Epithelial cell of proximal tubule (primary cell): ENCODE data around the gene TNFSF15. TPM values are rescaled to one million over a fixed set of nuclear protein-coding genes. Genes with fewer than 3 reads are reported as not detected.

Source experiments
- DNase-seq: peaks from one replicate; pipeline ENCODE4 v3.0.0-alpha.2; 2011; ENCODE audit warnings: low read depth
- H3K4me3 ChIP-seq: 2 replicates; pipeline ENCODE4 v1.5.1; 2011; ENCODE audit warnings: low read depth, mild to moderate bottlenecking, low read length
- CTCF ChIP-seq: conservative IDR thresholded peaks from 2 replicates; pipeline ENCODE4 v1.5.1; 2012; ENCODE audit warnings: low read depth, mild to moderate bottlenecking, low read length
- total RNA-seq: library from RNA; depleted of rRNA; stranded (reverse); fragments of >200 nt; gene quantifications from 2 replicates; pipeline ENCODE4 v1.2.3, GENCODE V29; 2015

Gene TNFSF15
- total RNA-seq, 1 donor from 2014 or later: 0.81 TPM

- TF ChIP-seq CTCF: no peak
- no peak for DNase-seq
- H3K4me3 ChIP-seq: no peak overlapping the region
Measured at GRCh38 chr9:114803479-114804265, 2.2 kb downstream of the TNFSF15 start.

DNA sequence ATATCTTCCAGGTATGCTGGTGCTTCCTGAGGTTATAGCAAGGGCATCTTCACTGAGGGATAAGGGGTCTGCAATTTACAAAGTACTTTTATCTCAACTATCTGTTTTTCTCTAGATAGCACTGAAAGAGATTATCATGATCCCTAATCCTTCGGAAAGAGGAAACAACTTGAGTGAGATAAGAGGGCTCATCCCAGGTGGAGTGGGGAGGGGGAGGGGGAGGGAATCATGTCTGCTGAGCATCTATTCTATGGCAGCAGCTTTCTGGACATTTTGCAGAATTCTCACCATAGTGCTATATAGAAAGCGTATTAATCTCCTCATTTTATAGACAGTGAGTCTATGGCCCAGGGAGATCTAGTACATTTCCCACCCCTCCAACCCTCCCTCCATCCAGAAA is 5.9 kb downstream of the TNFSF15 start:
- no peak for TF ChIP-seq CTCF
- no peak overlapping the region for H3K4me3 ChIP-seq
- DNase-seq: no peak

DNA sequence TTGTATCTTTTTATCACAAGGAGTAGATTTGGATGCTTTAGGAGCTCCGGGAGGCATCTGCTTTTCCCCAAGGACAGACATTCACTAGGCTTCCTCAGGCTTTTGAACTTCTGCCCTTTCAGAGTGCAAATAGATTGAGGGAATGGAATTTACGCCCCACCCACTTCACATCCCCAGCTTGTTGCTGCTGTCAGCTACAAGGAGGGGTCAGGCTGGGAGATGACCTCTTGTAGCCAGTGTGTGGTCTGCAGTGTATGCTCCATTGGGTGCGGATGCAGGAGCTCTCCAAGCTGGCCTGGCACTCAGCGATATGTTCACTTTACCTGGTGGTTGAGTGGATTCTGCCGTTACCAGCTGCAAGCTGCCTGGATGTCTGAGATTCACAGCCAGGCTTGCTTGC is 6.4 kb downstream of the TNFSF15 start:
- DNase-seq: no peak
- no peak overlapping the region for H3K4me3 ChIP-seq
- TF ChIP-seq CTCF: no peak

DNA sequence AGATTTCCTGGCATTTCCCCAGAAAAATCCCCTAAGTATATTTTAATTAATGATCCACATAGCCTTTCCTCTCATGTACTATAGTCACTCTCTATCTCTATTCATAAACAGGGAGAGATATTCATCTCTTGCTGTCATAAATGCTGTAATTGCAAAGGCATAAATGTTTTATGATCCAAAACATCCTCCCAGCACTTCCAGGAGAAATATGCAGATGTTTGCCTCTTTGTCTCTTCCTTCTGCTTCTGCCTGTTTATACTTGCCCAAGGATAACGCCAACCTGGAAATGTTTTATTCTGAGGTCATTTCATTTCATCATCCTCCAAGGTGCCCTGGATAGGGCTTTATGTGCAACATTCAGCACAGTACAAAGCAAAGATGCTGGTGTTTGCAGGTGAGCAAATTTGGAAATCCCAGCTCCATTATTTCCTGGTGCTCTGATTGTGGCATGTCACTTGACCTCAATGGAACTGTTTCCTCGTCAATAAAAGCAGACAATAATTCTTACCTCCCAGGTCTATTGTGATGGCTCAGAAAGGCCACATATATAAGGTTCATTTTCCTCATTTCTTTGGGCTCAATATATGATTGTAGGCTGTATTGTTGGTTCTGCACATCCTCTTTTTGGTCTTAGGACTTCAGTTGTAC is 6.9 kb downstream of the TNFSF15 start:
- no peak for DNase-seq
- no peak for TF ChIP-seq CTCF
- H3K4me3 ChIP-seq: no peak overlapping the region

- DNase-seq: no peak
- H3K4me3 ChIP-seq: no peak overlapping the region
- TF ChIP-seq CTCF: no peak
Measured at GRCh38 chr9:114798101-114798500, 7.7 kb downstream of the TNFSF15 start.

DNA sequence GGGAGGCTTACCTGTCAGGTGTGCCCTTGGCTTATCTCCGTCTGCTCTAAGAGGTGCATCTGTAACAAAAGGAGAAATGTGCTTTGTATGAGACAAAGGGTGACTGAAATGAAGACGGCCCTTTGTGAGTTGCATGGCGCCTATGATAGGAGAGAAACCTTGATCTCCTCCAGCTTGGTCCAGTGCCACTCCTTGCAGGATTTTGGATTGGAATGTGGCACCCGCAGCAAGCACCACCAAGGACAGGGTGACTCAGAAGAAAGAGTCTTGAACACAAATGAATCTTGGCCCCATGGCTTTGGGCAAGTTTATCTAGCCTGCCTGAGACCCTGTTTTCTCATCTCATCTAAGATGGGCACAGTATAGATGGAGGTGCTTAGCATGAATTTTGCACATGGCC is 13.4 kb downstream of the TNFSF15 start:
- no peak for DNase-seq
- H3K4me3 ChIP-seq: no peak overlapping the region
- TF ChIP-seq CTCF: no peak
